Activated CD4-positive, alpha-beta T cell treated with anti-CD3 and anti-CD28 coated beads, Interleukin-10, Interleukin-2, amounts not matched to agents 100 ng/mL and 50 ng/mL, durations not matched to agents 16 hours and 8 hours (primary cell): Measurements from ENCODE around the gene PIK3CA.
"Not testable (repeated sequence)": the region's sequence is repeated elsewhere in the genome, so short reads cannot be mapped to it uniquely, and the experiment has no call there.

ENCODE experiments used
- DNase-seq: peaks from one replicate; pipeline ENCODE4 v3.0.0-alpha.2; 2020

The PIK3CA gene

GRCh38 chr3:179147873-179148615, at the start of gene PIK3CA:
Gene PIK3CA, plus strand, starts transcription at chr3:179148357. Its CDS starts 50,469 bp downstream, at chr3:179198826.
- DNase-seq = peak; percentile 97

GRCh38 chr3:179098388-179099077, 49.6 kb upstream of the PIK3CA start:
- peak; percentile 11 for DNase-seq

GRCh38 chr3:179100652-179101051, 47.5 kb upstream of the PIK3CA start:
- no peak for DNase-seq

- DNase-seq = no peak
Observed at GRCh38 chr3:179105881-179106280, 42.3 kb upstream of the PIK3CA start.

- no peak for DNase-seq
Observed at GRCh38 chr3:179107617-179108016, 40.5 kb upstream of the PIK3CA start.

- DNase-seq = no peak
Observed at GRCh38 chr3:179108086-179108485, 40.1 kb upstream of the PIK3CA start.

GRCh38 chr3:179113903-179114302, 34.3 kb upstream of the PIK3CA start:
- no peak for DNase-seq

- DNase-seq = not testable (repeated sequence)
Observed at GRCh38 chr3:179115444-179115843, 32.7 kb upstream of the PIK3CA start.

GRCh38 chr3:179116816-179117215, 31.3 kb upstream of the PIK3CA start:
- DNase-seq = no peak

GRCh38 chr3:179132191-179132890, 15.8 kb upstream of the PIK3CA start:
- not testable (repeated sequence) for DNase-seq

GRCh38 chr3:179133575-179133974, 14.6 kb upstream of the PIK3CA start:
- DNase-seq = no peak

GRCh38 chr3:179136195-179136594, 12.0 kb upstream of the PIK3CA start:
- no peak for DNase-seq

GRCh38 chr3:179141890-179142289, 6.3 kb upstream of the PIK3CA start:
- no peak for DNase-seq

GRCh38 chr3:179146911-179147513, 1.1 kb upstream of the PIK3CA start:
- peak; percentile 66 for DNase-seq

GRCh38 chr3:179147514-179147872, 664 bp upstream of the PIK3CA start:
- no peak for DNase-seq

GRCh38 chr3:179148616-179149405, 654 bp downstream of the PIK3CA start:
- DNase-seq = peak; percentile 58

GRCh38 chr3:179149406-179149867, 1.3 kb downstream of the PIK3CA start:
- peak; percentile 54 for DNase-seq

- no peak for DNase-seq
Observed at GRCh38 chr3:179149951-179150350, 1.8 kb downstream of the PIK3CA start.

- no peak for DNase-seq
Observed at GRCh38 chr3:179150610-179151009, 2.5 kb downstream of the PIK3CA start.

- no peak for DNase-seq
Observed at GRCh38 chr3:179151474-179151873, 3.3 kb downstream of the PIK3CA start.

GRCh38 chr3:179156170-179156569, 8.0 kb downstream of the PIK3CA start:
- DNase-seq = no peak

GRCh38 chr3:179156775-179157174, 8.6 kb downstream of the PIK3CA start:
- no peak for DNase-seq
